HepG2 (cell line): ENCODE measurements around the gene NUP85. TPM values are rescaled to one million over a fixed set of nuclear protein-coding genes. Genes with fewer than 3 reads are reported as not detected.

Source experiments
- GABPB1 ChIP-seq: IDR thresholded peaks from 2 replicates; pipeline ENCODE4 v1.6.1; 2016; ENCODE audit warnings: mild to moderate bottlenecking, missing genetic modification reagents, moderate library complexity, missing compliant biosample characterization
- GFI1 ChIP-seq: sonication (generic); formaldehyde crosslinking; IDR thresholded peaks from 2 replicates; pipeline ENCODE4 v1.5.0; 2020; ENCODE audit warnings: missing genetic modification reagents, mild to moderate bottlenecking, borderline replicate concordance
- HCFC1 ChIP-seq: fragments of 150-350 bp; IDR thresholded peaks from 2 replicates; pipeline ENCODE4 v1.6.1; 2014; ENCODE audit warnings: low read depth, low read length
- KDM3A ChIP-seq: IDR thresholded peaks from 2 replicates; pipeline ENCODE4 v1.6.1; 2018; ENCODE audit warnings: low read depth, missing compliant biosample characterization
- KDM5B ChIP-seq: sonication (generic); formaldehyde crosslinking; IDR thresholded peaks from 2 replicates; pipeline ENCODE4 v1.4.0; 2020; ENCODE audit warnings: missing genetic modification reagents, mild to moderate bottlenecking, borderline replicate concordance
- KLF16 ChIP-seq, 2 experiments: sonication (generic) in 1 of 2; formaldehyde crosslinking in 1 of 2; IDR thresholded peaks; 2 replicates each; pipeline versions ENCODE4 v1.6.1 to v1.8.0; 2016 to 2023; ENCODE audit warnings: missing genetic modification reagents in 2 of 2, missing compliant biosample characterization in 1 of 2
- MED13 ChIP-seq: sonication (generic); formaldehyde crosslinking; IDR thresholded peaks from 2 replicates; pipeline ENCODE4 v1.5.0; 2020; ENCODE audit warnings: missing genetic modification reagents
- MTF1 ChIP-seq: sonication (generic); formaldehyde crosslinking; IDR thresholded peaks from 2 replicates; pipeline ENCODE4 v1.5.0; 2020; ENCODE audit warnings: missing genetic modification reagents
- MYC ChIP-seq: sonication (generic); formaldehyde crosslinking; IDR thresholded peaks from 2 replicates; pipeline ENCODE4 v1.9.0; 2021; ENCODE audit warnings: missing genetic modification reagents, borderline replicate concordance
- NCOA5 ChIP-seq: sonication (generic); formaldehyde crosslinking; IDR thresholded peaks from 2 replicates; pipeline ENCODE4 v1.4.0; 2020; ENCODE audit warnings: missing genetic modification reagents
- REL ChIP-seq: sonication (generic); formaldehyde crosslinking; conservative IDR thresholded peaks from 2 replicates; pipeline ENCODE4 v1.8.0; 2022; ENCODE audit warnings: mild to moderate bottlenecking, missing genetic modification reagents, moderate library complexity
- SIX4 ChIP-seq: sonication (generic); formaldehyde crosslinking; IDR thresholded peaks from 2 replicates; pipeline ENCODE4 v1.4.0; 2020; ENCODE audit warnings: missing genetic modification reagents
- SOX13 ChIP-seq, 3 experiments: fragments of 450-650 bp in 1 of 3; sonication (generic) in 1 of 3; formaldehyde crosslinking in 1 of 3; IDR thresholded peaks in 2 of 3; conservative IDR thresholded peaks in 1 of 3; 2 replicates each; pipeline versions ENCODE4 v1.5.0 to v1.6.1; 2016 to 2020; ENCODE audit warnings: antibody characterized with exemption in 1 of 3, mild to moderate bottlenecking in 1 of 3, missing compliant biosample characterization in 1 of 3, missing genetic modification reagents in 1 of 3, moderate library complexity in 1 of 3
- XRCC5 ChIP-seq: fragments of 200-400 bp; formaldehyde crosslinking; optimal IDR thresholded peaks from 2 replicates; pipeline ENCODE3; 2017; ENCODE audit warnings: mild to moderate bottlenecking, low read length
- ZNF382 ChIP-seq: sonication (generic); formaldehyde crosslinking; IDR thresholded peaks from 2 replicates; pipeline ENCODE4 v1.5.0; 2020; ENCODE audit warnings: missing genetic modification reagents, mild to moderate bottlenecking, borderline replicate concordance
- ZNF549 ChIP-seq: sonication (generic); formaldehyde crosslinking; IDR thresholded peaks from 2 replicates; pipeline ENCODE4 v1.5.0; 2020; ENCODE audit warnings: missing genetic modification reagents
- ZNF564 ChIP-seq: sonication (generic); formaldehyde crosslinking; IDR thresholded peaks from 2 replicates; pipeline ENCODE4 v1.8.1; 2023; ENCODE audit warnings: mild to moderate bottlenecking, missing genetic modification reagents
- ZNF737 ChIP-seq: sonication (generic); formaldehyde crosslinking; IDR thresholded peaks from 2 replicates; pipeline ENCODE4 v1.5.0; 2020; ENCODE audit warnings: missing genetic modification reagents, mild to moderate bottlenecking, borderline replicate concordance
- ZNF766 ChIP-seq: sonication (generic); formaldehyde crosslinking; IDR thresholded peaks from 2 replicates; pipeline ENCODE4 v1.5.0; 2020; ENCODE audit warnings: missing genetic modification reagents, borderline replicate concordance
- ZNF841 ChIP-seq: sonication (generic); formaldehyde crosslinking; IDR thresholded peaks from 2 replicates; pipeline ENCODE4 v1.8.1; 2023; ENCODE audit warnings: missing genetic modification reagents, borderline replicate concordance
- polyA plus RNA-seq, 8 experiments: library from polyadenylated mRNA; depleted of rRNA in 3 of 8; stranded (reverse) in 7 of 8; unstranded in 1 of 8; fragments of >200 nt; fragmentation: Illumina TruSeq in 4 of 8; extraction: Trizol in 4 of 8; gene quantifications; 2 replicates each; pipeline versions ENCODE4 v1.2.1 to v1.2.3, GENCODE V29; 2011 to 2016; ENCODE audit warnings: low read depth in 4 of 8, missing spikeins in 1 of 8, mixed read lengths in 1 of 8; ENCODE audit not compliant: insufficient read depth in 1 of 8
- total RNA-seq, 5 experiments: library from RNA; depleted of rRNA; stranded (reverse); fragments of >200 nt; fragmentation: Illumina TruSeq; extraction: Trizol; gene quantifications; 2 replicates each; pipeline ENCODE4 v1.2.3, GENCODE V29; 2016; ENCODE audit warnings: low read depth in 1 of 5
- TF ChIP-seq, protein P1 (sequence below): IDR thresholded peaks from 2 replicates; pipeline ENCODE4 v1.6.1; 2012; ENCODE audit warnings: low read length, improper control_type of control experiment
- TF ChIP-seq, protein P2 (sequence below): sonication (generic); formaldehyde crosslinking; IDR thresholded peaks from 2 replicates; pipeline ENCODE4 v1.4.0; 2020; ENCODE audit warnings: mild to moderate bottlenecking, low read depth, missing genetic modification reagents
- TF ChIP-seq, protein P3 (sequence below): sonication (generic); formaldehyde crosslinking; IDR thresholded peaks from 2 replicates; pipeline ENCODE4 v1.4.0; 2020; ENCODE audit warnings: mild to moderate bottlenecking, missing genetic modification reagents, borderline replicate concordance

NUP85 gene
- total and polyA plus RNA-seq, 2 of the 13 experiments (the other 11 are each of a cell fraction or from before 2014, with no cell fraction given): 89.1 to 124 TPM

DNA sequence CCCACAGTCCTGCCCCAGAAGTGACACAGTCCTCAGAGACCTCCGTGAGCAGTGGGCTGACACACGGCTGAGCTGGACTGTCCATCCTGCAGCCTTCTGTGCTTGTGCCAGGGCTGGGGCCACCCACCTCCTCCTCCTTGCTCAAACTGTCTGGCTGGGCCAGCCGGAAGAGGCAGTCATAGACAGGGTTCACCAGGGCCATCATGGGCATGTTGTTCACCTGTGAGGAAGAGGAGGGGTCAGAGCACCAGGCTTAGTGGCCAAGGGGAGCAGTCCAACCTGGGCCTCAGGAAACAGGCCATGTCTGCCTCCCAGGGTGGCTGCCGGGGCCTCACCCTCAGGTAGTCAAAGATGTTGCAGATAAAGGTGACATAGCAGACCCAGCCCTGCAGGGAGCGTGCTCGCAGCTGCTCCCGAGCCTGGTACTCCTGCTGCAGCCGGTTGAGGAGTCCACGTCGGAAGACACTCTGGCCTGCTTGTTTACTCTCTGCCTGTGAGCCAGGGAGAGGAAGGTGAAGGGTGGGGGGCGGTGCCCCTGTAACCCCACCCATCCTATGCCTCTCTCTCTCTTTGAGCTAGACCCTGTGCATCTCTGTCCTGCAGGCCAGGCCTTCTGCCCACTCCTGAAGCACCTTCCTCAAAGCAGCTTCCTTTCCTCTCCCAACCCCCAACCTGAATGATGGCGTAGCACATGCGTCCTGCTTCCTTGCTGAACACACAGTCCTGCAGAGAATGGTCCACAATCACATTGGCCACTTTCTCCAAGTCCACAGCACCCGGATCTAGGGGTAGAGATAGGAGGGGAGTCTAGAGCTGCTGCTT, 62.1 kb downstream of the NUP85 start (continued):
- TF ChIP-seq, protein P1, sequence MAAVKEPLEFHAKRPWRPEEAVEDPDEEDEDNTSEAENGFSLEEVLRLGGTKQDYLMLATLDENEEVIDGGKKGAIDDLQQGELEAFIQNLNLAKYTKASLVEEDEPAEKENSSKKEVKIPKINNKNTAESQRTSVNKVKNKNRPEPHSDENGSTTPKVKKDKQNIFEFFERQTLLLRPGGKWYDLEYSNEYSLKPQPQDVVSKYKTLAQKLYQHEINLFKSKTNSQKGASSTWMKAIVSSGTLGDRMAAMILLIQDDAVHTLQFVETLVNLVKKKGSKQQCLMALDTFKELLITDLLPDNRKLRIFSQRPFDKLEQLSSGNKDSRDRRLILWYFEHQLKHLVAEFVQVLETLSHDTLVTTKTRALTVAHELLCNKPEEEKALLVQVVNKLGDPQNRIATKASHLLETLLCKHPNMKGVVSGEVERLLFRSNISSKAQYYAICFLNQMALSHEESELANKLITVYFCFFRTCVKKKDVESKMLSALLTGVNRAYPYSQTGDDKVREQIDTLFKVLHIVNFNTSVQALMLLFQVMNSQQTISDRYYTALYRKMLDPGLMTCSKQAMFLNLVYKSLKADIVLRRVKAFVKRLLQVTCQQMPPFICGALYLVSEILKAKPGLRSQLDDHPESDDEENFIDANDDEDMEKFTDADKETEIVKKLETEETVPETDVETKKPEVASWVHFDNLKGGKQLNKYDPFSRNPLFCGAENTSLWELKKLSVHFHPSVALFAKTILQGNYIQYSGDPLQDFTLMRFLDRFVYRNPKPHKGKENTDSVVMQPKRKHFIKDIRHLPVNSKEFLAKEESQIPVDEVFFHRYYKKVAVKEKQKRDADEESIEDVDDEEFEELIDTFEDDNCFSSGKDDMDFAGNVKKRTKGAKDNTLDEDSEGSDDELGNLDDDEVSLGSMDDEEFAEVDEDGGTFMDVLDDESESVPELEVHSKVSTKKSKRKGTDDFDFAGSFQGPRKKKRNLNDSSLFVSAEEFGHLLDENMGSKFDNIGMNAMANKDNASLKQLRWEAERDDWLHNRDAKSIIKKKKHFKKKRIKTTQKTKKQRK: no peak
- TF ChIP-seq ZNF564 (CRISPR knock-in tag): no peak
- TF ChIP-seq ZNF382: no peak
- TF ChIP-seq, protein P2, sequence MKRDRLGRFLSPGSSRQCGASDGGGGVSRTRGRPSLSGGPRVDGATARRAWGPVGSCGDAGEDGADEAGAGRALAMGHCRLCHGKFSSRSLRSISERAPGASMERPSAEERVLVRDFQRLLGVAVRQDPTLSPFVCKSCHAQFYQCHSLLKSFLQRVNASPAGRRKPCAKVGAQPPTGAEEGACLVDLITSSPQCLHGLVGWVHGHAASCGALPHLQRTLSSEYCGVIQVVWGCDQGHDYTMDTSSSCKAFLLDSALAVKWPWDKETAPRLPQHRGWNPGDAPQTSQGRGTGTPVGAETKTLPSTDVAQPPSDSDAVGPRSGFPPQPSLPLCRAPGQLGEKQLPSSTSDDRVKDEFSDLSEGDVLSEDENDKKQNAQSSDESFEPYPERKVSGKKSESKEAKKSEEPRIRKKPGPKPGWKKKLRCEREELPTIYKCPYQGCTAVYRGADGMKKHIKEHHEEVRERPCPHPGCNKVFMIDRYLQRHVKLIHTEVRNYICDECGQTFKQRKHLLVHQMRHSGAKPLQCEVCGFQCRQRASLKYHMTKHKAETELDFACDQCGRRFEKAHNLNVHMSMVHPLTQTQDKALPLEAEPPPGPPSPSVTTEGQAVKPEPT: peak; percentile 43; the same call in 1 of the 2 replicates
- peak; percentile 93 for TF ChIP-seq XRCC5
- no peak for TF ChIP-seq ZNF841 (CRISPR knock-in tag)
- no peak for TF ChIP-seq SIX4 (CRISPR knock-in tag)
- TF ChIP-seq ZNF549 (CRISPR knock-in tag): no peak
- TF ChIP-seq REL (CRISPR knock-in tag): no peak
- no peak for TF ChIP-seq MED13 (CRISPR knock-in tag)
- no peak for TF ChIP-seq HCFC1
- no peak for TF ChIP-seq MTF1 (CRISPR knock-in tag)
- TF ChIP-seq ZNF766 (CRISPR knock-in tag): no peak
- no peak for TF ChIP-seq NCOA5 (CRISPR knock-in tag)
- TF ChIP-seq GFI1 (CRISPR knock-in tag): no peak
- peak in 1 of 2 experiments; percentile 68; a peak in 1 of 4 replicates for TF ChIP-seq KLF16 (CRISPR knock-in tag; IDR thresholded peaks at IDR 0.05)
- TF ChIP-seq MYC (CRISPR knock-in tag): peak; percentile 65; the same call in 1 of the 2 replicates
- TF ChIP-seq GABPB1 (CRISPR knock-in tag): peak; percentile 80
- peak; percentile 93; the same call in 1 of the 2 replicates for TF ChIP-seq KDM3A (CRISPR knock-in tag)
- TF ChIP-seq, protein P3, sequence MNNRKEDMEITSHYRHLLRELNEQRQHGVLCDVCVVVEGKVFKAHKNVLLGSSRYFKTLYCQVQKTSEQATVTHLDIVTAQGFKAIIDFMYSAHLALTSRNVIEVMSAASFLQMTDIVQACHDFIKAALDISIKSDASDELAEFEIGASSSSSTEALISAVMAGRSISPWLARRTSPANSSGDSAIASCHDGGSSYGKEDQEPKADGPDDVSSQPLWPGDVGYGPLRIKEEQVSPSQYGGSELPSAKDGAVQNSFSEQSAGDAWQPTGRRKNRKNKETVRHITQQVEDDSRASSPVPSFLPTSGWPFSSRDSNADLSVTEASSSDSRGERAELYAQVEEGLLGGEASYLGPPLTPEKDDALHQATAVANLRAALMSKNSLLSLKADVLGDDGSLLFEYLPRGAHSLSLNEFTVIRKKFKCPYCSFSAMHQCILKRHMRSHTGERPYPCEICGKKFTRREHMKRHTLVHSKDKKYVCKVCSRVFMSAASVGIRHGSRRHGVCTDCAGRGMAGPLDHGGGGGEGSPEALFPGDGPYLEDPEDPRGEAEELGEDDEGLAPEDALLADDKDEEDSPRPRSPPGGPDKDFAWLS: no peak
- no peak for TF ChIP-seq SOX13 (IDR thresholded peaks at IDR 0.05)
- peak; percentile 39 to 68; a peak in 3 of 4 replicates for TF ChIP-seq SOX13 (CRISPR knock-in tag; conservative IDR thresholded peaks at IDR 0.05 in 1 of 2, IDR thresholded peaks at IDR 0.05 in 1 of 2)
- TF ChIP-seq KDM5B (CRISPR knock-in tag): no peak; the same call in 1 of the 2 replicates
- TF ChIP-seq ZNF737 (CRISPR knock-in tag): no peak
